ENCODE results near the gene CEP19.
"Not testable (repeated sequence)": the region's sequence is repeated elsewhere in the genome, so short reads cannot be mapped to it uniquely, and the experiment has no call there.

CEP19 gene

DNA sequence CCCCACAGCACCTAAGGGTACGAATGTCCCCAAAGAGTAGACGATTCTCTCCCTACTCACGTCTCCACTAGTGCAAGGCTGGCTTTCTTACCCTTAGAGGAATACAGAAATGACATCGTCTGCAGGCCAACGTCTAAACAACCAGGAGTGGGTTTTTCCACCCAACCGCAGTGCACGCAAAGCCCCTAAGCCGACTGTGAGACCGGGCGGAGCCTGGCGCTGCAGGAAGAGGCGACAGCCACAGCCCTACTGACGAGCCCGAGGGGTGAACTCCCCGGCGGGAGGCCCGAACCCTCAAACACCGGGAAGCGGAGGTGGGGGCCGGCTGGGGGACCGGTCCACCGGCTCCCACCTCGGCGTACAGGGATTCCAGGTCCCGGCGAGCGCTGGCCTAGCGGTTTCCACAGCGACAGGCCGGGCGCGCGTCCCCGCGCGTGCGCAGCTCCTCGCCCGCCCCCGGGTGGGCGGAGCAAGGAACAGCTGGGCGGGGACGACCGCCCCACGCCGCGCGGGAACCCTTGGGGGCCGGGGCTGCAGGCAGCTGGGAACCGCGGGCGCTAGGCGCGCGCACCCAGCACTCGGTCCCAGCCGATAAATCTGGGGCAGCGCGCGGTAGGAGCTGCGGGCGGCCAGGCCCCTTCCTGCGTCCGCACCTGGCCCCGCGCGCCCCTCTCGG lies at the start of gene CEP19, which contains the start of gene PIGX:
CEP19 (minus strand) TSS at position 413 of the 676 bp plus-strand sequence. CDS start 3,593 bp downstream, outside the sequence.
PIGX (plus strand) TSS at position 540 of the 676 bp plus-strand sequence.
- peak; percentile 93 to 95 for DNase-seq

GRCh38 chr3:196757876-196758739 lies 46.1 kb upstream of the CEP19 start:
- peak; percentile 40 to 41 for DNase-seq

- DNase-seq: no peak
These were observed 44.7 kb upstream of the CEP19 start for GRCh38 chr3:196756732-196757131.

GRCh38 chr3:196754091-196754981 lies 42.3 kb upstream of the CEP19 start:
- no peak for DNase-seq

DNA sequence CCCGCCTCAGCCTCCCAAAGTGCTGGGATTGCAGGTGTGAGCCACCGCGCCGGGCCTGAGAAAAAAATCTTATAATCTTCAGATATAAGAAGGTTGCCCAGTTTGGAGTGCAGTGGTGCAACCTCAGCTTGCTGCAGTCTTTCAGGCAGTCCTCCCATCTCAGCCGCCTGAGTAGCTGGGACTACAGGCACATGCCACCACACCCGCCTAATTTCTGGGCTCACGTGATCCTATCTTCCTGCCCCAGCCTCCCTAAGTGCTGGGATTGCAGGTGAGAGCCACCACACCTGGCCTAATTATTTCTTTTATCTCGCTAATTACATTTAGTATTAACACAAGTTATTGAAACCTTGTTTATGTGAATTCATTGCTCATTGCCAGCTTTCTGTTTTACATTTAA lies 41.2 kb upstream of the CEP19 start:
- no peak for DNase-seq

DNA sequence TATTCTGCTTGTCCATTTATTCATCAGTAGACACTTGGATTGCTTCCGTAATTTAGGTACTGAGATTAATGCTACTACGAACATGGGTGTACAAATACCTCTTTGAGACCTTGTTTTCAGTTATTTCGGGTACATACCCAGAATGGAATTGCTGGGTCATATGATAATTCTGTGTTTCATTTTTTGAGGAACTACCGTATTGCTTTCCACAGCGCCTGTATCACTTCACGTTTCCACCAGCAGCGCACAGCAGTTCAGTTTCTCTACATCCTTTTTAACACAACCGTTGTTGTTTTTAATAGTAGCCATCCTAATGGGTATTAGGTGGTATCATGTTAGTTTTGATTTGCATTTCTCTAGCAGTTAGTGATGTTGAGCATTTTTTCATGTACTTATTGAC lies 37.1 kb upstream of the CEP19 start:
- no peak for DNase-seq

DNA sequence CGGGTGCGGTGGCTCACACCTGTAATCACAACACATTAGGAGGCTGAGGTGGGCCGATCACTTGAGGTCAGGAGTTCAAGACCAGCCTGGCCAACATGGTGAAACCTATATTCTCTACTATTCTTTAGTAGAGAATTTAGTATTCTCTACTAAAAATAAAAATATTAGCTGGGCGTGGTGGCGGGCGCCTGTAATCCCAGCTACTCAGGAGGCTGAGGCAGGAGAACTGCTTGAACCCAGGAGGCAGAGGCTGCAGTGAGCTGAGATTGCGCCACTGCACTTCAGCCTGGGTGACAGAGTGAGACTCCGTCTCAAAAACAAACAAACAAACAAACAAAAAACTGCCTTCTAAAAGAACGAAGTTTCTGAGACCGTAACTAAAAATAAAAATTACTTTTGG lies 31.5 kb upstream of the CEP19 start:
- DNase-seq: not testable (repeated sequence)

DNA sequence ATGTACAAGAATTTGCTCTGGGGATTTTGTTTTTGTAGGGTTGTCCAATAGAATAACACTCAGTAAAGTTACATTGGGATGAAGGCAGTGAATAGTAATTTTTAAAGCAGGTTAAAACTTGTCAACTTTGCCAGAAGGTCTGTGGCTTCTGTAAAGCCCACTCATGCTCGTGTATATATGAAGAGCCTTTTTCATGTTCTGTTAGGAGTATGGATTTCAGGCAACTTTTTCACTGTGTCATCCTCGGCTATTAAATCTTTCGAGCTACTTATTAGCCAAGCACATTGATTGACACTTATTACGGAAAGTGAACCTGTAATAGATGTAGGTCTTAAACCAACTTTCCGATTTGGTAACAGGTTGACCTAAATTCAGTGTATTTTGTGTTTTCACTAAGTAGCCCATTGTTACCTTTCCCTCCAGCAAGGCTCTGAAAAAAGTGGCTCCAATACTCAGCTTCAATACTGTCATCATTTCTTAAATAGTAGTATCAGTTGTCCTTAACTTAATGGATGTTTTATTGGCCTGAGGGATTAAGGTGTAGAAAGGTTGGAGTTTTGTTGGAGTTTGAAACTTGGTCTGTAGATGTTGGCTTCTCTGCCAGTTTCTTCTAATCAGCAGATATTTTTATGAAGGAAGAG lies 29.3 kb upstream of the CEP19 start:
- no peak for DNase-seq

DNA sequence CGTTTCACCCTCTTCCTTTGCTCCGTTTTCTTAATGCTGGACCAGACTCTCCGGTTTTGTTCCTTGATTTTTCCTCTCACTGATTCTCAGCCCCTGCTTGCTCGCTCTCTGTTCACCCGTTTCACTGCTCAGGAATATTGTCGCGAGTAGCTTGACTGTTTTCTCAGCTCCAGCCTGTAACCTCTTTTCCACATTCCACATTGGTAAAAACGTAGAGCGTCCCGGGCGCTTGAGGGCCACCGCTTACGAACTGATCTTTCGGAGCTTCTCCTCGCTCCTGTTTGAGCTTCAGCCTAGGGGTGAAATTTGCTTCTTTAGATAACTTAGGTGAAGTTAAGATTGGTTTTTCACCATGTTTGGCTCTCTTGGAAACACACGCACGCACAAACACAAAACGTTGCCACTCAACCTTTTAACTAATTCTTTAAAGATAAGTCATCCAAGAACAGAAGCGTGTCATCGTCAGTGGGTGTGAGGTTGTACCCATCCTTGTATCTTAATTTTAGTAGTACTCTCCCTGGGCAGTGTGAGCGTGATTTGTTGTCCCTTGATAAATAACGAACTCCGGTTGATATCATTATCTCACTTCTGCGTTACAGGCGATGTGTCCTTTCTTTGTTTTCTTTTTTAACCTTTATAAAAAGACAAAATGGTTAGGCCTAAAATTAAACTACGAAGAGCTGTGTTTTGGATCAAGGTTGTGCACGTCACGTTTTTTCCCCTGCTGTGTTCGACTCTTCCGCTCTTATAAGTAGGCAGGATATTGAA lies 28.6 kb upstream of the CEP19 start:
- peak in 1 of 2 experiments; percentile 56 for DNase-seq

GRCh38 chr3:196739671-196740480 lies 27.8 kb upstream of the CEP19 start, which contains the start of gene PAK2:
Gene PAK2, plus strand, starts transcription at chr3:196739857. Its CDS starts 42,790 bp downstream, at chr3:196782647.
- peak; percentile 90 to 93 for DNase-seq

- DNase-seq: no peak
These were observed 25.6 kb upstream of the CEP19 start for GRCh38 chr3:196737655-196738054.

DNA sequence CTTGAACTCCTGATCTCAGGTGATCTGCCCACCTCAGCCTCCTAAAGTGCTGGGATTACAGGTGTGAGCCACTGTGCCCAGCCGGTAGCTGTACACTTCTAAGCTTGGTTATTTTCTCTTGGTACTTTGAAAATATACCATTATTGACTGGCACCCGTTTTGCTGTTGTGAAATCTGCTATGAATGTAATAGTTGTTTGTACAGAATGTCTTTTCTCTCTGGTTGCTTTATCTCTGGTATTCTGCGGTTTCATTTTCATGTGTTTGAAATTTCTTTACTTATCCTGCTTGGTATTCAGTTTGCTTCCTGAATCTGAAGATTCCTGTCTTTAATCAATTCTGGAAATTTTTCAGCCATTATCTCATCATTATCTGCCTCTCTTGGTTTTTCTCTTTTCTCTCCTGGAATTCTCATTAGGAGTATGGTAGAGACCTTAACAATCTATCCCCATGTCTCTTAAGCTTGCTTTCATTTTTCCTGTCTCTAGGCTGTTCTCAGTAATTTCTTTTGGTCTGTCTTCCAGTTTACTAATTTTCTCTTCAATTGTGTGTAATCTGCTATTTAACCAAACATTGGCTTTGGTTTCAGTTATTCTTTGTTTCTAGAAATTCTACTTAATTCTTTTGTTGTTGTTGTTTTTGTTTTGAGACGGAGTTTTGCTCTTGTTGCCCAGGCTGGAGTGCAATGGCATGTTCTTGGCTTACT lies 24.8 kb upstream of the CEP19 start:
- DNase-seq: no peak

DNA sequence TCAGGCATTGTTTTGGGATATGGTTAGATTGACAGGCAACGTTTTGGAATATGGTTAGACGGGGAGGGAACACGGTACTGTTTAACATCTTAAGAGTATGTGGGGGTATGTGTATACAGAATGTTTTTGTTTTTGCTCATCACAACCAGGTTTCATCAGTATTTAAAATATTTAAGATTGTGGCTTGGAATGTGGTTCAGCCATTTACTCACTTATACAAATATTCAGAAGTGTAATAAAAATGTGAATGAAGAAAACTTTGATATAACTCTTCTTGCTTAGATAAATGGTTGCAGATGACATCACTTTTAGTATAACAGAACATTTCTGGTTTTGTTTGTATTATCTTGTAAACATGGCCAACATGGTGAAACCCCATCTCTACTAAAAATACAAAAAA lies 23.7 kb upstream of the CEP19 start:
- DNase-seq: no peak

DNA sequence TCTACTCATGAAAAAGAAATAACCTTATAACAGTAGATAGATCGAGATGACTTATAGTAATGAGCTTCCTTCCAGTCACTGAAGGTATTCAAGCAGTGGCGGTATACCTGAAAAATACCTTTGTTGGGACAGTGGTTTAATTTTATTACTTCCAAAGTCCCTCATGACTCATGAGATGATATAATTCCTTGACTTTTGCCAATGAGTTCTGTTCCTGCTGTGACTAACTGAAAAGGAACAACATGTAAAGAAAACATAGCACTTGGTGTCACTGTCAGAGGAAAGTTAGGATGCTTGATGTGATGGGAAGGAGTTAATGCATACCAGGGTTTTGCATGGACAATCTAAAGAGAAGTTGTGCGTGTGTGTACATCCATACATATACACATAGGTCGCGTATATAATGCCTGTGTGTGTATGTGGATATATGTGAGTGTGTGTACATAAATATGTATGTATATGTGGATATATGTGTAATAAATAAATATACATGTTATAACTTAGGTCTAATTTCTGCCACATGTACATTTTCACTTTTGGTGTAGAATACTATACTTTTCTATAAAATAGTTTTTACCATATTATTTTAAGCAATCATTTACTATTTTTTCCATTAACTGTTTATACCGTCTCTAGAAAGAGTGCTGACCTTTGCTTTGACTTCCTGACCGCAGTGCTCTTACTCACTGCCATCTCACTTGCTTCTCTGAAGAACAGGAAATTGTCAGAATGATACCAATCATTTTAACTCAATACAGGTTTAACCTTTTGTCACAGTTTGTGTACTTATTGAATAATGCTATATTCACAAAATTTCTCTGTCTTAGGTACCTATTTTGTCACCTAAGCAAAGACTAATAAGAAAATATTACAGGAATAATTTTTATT lies 15.0 kb upstream of the CEP19 start:
- DNase-seq: peak in 1 of 2 experiments; percentile 35

GRCh38 chr3:196721097-196721496 lies 9.0 kb upstream of the CEP19 start:
- no peak for DNase-seq

GRCh38 chr3:196717162-196717561 lies 5.1 kb upstream of the CEP19 start:
- not testable (repeated sequence) for DNase-seq

DNA sequence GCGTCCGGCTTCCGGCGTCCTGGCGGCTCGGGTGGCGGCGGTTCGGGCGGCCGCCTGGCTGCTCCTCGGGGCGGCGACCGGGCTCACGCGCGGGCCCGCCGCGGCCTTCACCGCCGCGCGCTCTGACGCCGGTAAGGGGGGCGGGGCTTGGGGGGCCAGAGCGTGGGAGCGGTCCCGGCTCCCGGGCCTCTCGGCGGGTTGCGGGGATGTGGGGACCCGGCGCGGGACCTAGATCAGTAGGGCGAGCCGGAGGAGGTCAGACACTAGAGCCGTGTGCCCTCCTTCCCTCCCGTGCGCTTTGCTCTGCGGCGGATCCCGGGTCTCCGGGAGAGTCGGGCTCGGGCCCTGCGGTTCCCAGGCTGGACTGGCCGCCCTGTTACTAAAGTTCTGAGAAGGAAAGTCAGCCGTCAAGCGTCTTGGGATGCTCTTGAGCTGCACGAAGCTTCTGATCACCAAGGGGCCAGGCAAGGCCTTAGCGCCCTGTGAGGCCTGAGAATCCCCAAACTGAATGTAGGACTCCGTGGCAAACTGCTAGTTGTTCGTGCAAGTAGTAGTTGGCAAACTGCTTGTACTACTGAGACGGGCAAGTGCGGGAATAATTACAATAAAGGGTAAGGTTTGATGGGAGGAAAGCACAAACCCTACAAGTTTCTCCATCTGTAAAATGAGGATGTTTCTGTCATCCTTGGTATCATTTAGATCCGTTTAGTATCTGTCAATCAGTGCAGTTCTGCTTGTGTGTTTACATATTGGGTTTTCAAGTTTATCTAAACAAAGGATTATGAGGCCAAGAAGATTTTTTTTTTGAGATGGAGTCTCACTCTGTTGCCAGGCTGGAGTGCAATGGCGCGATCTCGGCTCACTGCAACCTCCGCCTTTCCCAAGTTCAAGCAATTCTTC lies 714 bp upstream of the CEP19 start:
- DNase-seq: no peak

DNA sequence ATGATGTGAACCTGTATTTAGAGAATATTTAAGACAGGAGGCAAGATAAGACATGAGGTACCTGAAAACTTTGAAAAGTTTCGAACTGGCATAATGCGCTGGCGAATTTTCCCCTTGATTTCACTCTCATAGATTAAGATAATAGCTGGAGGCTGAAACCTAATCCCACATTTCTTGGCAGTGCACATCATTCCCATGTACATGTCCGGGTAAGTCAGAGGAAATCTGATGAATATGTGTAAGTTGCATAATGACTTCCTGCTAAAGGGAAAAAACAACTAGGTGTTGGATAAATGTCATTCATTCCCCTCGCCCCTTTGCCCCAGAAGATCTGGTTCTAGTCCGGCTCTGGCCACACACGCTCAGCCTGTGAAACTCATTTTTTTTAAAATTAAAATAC lies 3.6 kb downstream of the CEP19 start:
- DNase-seq: no peak
